Neural cell (in vitro differentiated cells): Measurements from ENCODE around the gene RLN2.

Experiments used
- TAF1 ChIP-seq: IDR thresholded peaks from 2 replicates; pipeline ENCODE4 v1.6.1; 2012; ENCODE audit warnings: low read depth
- TF ChIP-seq, protein P1 (sequence below): fragments of 450-650 bp; IDR thresholded peaks from 2 replicates; pipeline ENCODE4 v1.5.1; 2014; ENCODE audit warnings: antibody characterized with exemption, mild to moderate bottlenecking, moderate library complexity; ENCODE audit not compliant: poor library complexity, severe bottlenecking
- TF ChIP-seq, protein P2 (sequence below): IDR thresholded peaks from 2 replicates; pipeline ENCODE4 v1.6.1; 2012; ENCODE audit warnings: borderline replicate concordance

DNA sequence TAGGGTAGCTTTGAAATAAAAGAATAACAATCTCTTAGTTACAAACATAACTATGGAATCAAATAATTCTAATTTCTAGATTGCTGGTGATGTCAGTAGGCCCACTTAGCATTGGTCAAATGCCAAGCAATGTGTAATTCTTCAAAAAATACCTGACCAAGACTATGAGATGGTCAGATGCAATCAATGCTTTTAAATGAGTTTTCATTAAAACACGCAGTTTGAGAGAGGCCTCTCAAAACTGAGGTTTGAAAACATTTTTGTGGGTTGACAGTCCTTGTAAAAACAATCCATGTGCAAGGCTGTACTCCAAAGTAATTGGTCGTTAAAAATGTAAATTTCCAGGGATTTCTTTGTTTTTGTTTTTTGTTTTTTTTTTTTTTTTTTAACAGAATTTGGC lies 1.2 kb upstream of the RLN2 start:
- TF ChIP-seq, protein P1, sequence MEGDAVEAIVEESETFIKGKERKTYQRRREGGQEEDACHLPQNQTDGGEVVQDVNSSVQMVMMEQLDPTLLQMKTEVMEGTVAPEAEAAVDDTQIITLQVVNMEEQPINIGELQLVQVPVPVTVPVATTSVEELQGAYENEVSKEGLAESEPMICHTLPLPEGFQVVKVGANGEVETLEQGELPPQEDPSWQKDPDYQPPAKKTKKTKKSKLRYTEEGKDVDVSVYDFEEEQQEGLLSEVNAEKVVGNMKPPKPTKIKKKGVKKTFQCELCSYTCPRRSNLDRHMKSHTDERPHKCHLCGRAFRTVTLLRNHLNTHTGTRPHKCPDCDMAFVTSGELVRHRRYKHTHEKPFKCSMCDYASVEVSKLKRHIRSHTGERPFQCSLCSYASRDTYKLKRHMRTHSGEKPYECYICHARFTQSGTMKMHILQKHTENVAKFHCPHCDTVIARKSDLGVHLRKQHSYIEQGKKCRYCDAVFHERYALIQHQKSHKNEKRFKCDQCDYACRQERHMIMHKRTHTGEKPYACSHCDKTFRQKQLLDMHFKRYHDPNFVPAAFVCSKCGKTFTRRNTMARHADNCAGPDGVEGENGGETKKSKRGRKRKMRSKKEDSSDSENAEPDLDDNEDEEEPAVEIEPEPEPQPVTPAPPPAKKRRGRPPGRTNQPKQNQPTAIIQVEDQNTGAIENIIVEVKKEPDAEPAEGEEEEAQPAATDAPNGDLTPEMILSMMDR, result no peak
- no peak for TF ChIP-seq TAF1
- TF ChIP-seq, protein P2, sequence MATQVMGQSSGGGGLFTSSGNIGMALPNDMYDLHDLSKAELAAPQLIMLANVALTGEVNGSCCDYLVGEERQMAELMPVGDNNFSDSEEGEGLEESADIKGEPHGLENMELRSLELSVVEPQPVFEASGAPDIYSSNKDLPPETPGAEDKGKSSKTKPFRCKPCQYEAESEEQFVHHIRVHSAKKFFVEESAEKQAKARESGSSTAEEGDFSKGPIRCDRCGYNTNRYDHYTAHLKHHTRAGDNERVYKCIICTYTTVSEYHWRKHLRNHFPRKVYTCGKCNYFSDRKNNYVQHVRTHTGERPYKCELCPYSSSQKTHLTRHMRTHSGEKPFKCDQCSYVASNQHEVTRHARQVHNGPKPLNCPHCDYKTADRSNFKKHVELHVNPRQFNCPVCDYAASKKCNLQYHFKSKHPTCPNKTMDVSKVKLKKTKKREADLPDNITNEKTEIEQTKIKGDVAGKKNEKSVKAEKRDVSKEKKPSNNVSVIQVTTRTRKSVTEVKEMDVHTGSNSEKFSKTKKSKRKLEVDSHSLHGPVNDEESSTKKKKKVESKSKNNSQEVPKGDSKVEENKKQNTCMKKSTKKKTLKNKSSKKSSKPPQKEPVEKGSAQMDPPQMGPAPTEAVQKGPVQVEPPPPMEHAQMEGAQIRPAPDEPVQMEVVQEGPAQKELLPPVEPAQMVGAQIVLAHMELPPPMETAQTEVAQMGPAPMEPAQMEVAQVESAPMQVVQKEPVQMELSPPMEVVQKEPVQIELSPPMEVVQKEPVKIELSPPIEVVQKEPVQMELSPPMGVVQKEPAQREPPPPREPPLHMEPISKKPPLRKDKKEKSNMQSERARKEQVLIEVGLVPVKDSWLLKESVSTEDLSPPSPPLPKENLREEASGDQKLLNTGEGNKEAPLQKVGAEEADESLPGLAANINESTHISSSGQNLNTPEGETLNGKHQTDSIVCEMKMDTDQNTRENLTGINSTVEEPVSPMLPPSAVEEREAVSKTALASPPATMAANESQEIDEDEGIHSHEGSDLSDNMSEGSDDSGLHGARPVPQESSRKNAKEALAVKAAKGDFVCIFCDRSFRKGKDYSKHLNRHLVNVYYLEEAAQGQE, result no peak
